22Rv1 (cell line): ENCODE data around the gene MOAP1.
"Not testable (repeated sequence)": the region's sequence is repeated elsewhere in the genome, so short reads cannot be mapped to it uniquely, and the experiment has no call there.

Experiments
- H3K27ac ChIP-seq: fragments of 450-650 bp; 2 replicates; pipeline ENCODE4 v1.5.1; 2017
- ZFX ChIP-seq: fragments of 450-650 bp; IDR thresholded peaks from 2 replicates; pipeline ENCODE4 v1.6.1; 2017; ENCODE audit warnings: antibody characterized with exemption, borderline replicate concordance
- TF ChIP-seq, protein P1 (sequence below): fragments of 450-650 bp; IDR thresholded peaks from 2 replicates; pipeline ENCODE4 v1.5.1; 2017; ENCODE audit warnings: mild to moderate bottlenecking

MOAP1 gene

DNA sequence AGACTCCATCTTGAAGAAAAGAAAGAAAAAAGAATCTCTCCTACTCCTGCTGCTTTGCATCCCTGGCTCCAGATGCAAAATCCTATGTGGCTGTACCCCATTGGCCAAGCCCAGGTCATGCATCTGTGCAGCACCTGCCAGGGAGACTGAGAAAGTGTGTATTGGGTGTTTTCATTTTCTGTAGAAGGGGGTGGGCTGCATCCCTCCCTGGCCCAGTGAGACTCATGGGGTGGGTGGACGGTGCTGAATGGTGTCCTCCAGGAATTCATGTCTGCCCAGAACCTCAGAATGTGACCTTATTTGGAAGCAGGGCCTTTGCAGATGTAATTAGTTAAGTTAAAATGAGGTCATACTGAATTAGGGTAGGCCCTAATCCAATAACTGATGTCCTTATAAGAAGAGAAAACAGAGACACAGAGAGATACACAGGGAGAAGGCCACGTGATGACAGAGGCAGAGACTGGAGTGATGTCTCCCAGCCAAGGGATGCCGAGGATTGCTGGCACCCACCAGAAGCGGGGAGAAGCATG lies 23.2 kb downstream of the MOAP1 start:
- H3K27ac ChIP-seq: no peak overlapping the region
- TF ChIP-seq ZFX: no peak
- TF ChIP-seq, protein P1, sequence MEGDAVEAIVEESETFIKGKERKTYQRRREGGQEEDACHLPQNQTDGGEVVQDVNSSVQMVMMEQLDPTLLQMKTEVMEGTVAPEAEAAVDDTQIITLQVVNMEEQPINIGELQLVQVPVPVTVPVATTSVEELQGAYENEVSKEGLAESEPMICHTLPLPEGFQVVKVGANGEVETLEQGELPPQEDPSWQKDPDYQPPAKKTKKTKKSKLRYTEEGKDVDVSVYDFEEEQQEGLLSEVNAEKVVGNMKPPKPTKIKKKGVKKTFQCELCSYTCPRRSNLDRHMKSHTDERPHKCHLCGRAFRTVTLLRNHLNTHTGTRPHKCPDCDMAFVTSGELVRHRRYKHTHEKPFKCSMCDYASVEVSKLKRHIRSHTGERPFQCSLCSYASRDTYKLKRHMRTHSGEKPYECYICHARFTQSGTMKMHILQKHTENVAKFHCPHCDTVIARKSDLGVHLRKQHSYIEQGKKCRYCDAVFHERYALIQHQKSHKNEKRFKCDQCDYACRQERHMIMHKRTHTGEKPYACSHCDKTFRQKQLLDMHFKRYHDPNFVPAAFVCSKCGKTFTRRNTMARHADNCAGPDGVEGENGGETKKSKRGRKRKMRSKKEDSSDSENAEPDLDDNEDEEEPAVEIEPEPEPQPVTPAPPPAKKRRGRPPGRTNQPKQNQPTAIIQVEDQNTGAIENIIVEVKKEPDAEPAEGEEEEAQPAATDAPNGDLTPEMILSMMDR: no peak

DNA sequence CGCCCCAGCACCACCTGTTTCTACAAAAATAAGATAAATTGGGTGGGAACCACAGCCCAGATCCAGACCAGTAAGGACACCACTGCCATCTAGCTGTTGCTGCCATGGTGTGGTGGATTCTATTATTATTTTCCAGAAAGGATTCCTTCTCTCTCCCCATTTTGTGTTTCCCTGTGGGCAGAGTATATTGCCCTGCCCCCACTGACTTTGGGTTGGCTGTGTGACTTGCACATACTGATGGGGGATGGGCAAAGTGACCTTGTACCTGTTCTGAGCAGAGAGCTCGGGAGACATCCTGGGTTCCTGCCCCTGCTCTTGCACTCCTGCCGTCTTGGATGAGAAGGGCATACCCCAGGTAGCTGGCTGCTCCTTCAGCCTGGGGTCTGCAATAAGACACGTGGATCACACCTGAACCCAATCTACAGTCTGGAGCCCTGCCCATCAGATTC lies 24.3 kb downstream of the MOAP1 start:
- no peak for TF ChIP-seq ZFX
- TF ChIP-seq, protein P1: peak; percentile 54
- no peak overlapping the region for H3K27ac ChIP-seq

DNA sequence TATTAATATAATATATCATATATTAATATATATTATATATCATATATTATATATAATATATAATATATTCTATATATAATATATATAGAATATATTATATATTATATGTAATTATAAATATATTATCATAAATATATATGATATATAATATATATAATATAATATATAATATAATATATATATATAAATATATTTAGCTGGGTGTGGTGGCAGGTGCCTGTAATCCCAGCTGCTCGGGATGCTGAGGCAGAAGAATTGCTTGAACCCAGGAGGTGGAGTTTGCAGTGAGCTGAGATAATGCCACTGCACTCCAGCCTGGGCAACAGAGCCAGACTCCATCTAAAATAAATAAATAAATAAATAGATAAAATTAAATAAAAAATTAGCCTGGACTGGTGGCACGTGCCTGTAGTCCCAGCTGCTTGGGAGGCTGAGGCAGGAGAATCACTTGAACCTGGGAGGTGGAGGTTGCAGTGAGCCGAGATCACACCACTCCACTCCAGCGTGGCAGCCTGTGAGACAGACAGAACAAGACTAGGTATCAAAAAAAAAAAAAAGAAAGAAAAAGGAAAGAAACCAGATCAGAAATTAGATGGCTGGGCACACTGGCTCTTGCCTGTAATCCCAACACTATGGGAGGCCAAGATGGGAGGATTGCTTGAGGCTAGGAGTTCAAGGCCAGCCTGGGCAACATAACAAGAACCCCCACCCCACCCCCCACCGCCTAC lies 24.9 kb downstream of the MOAP1 start:
- H3K27ac ChIP-seq: not testable (repeated sequence)

DNA sequence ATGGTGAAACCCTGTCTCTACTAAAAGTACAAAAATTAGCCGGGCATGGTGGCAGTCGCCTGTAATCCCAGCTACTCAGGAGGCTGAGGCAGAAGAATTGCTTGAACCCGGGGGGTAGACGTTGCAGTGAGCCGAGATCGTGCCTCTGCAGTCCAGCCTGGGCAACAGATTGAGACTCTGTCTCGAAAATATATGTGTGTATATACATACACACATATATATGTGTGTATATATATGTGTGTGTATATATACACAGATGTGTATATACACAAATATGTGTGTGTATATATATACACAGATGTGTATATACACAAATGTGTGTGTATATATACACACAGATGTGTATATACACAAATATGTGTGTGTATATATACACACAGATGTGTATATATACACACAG lies 26.3 kb downstream of the MOAP1 start:
- H3K27ac ChIP-seq: not testable (repeated sequence)

DNA sequence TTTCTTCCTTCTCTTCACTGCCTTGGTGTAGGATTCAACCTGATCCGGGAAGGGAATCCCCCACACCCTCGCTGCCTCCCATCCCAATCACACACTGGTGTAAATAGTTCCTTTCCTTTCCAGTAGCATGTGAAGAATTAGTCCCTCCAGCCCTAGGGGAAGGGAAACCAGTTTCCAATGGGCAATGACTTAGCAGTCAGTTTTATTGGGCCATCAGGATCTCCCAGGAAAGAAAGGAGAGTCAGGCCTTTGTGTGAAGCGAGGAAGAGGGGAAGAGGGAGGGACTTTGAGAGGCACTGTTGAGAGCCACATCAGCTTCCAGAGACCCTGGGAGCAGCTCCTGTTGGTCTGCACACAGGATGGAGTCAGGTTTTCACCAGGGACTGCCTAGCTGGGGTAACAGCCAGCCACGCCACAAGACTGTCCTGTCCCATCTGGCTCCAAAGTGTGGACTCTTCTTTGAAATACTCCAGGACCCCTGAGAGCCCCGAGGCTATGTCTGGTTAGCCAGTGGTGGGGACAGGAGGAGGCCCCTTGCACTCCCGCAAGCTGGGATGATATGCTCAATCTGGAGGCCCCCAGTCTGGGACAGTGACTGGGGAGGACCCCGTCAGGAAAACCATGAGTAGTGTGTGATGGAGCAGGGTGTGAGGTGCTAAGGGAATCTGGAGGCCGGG lies 27.9 kb downstream of the MOAP1 start:
- H3K27ac ChIP-seq: no peak overlapping the region
- TF ChIP-seq, protein P1: no peak
- TF ChIP-seq ZFX: no peak

DNA sequence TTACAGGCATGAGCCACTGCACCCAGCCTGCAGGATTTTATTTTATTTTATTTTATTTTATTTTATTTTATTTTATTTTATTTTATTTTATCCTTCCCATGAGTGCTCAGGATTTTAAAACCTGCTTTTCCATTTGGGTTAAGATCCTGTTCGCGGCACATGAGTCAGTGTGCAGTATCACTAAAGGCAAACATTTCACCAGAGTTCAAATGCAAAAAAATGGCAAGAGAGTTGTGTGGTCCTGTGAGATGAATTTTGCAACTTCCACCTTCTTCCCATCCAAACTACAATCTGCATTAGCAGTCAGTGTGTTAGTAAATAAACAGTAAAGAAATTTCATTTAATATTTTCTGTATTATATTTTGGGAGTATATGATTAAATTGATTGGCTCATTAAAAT lies 29.0 kb downstream of the MOAP1 start:
- H3K27ac ChIP-seq: no peak overlapping the region
- TF ChIP-seq, protein P1: no peak
- no peak for TF ChIP-seq ZFX

DNA sequence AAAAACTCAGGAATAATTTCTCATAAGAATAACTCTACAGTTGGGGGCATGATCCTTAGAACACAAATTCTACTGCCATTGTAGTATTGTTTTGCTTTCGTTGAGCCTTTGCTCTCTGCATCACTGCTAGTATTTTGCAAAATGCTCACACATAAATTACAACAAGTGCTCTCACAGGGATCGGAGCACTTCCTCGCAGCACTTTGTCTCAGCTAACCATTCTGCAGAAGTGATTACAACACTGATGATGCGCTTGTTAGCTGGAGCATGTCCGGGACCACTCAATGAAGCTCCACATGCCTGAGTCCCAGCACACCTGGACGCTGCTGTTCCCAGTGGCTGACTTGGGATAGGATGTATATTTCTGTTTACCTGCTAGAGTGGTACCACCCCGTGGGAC lies 31.6 kb downstream of the MOAP1 start:
- no peak overlapping the region for H3K27ac ChIP-seq
- no peak for TF ChIP-seq ZFX
- TF ChIP-seq, protein P1: no peak
